ENCODE measurements around the gene SCAP.

DNA sequence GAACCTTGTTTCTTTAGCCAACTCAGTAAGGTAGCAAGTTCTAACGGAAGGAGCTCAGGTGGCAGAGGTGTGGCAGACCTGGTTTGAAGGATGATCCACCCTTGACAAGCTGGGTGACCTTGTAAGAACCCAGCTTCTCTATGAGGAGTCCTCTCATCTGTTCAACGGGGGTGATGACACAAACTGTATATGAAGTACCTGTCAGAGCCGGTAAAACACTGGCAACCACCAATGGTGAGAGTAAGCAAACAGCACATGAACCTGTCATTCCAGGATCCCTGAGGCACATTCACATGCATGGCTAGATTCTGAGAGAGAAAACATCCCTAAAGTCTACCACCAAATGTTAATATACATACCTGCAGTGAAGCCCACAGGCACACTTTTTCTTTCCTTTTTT is 2.4 kb downstream of the SCAP start:
- TF ChIP-seq CTCF (IDR thresholded peaks at IDR 0.05) (no peak), POLR2AphosphoS5 (IDR thresholded peaks at IDR 0.05) (no peak), POLR2A (IDR thresholded peaks at IDR 0.05) (no peak)
